ENCODE results near the gene EBF3.

Gene EBF3

GRCh38 chr10:129883626-129884397 lies 80.3 kb downstream of the EBF3 start:
- H3K4ac ChIP-seq (ENCODE audit: low read length) = no peak overlapping the region
- no peak for DNase-seq (ENCODE audit: low spot score)
- no peak overlapping the region for H2BK15ac ChIP-seq (ENCODE audit: low read length)
- H3K4me1 ChIP-seq (ENCODE audit: control insufficient read depth in 2 of 2, insufficient read depth in 1 of 2, low read depth in 1 of 2, low read length in 2 of 2) = peaks cover 2 to 16% of the 10 kb centered on the region in 2 donors
- no peak overlapping the region for H2BK12ac ChIP-seq (ENCODE audit: low read length)
- no peak overlapping the region for H4K91ac ChIP-seq (ENCODE audit: low read depth, low read length, poor library complexity)
- no peak overlapping the region for H2AFZ ChIP-seq (ENCODE audit: low read length)
- no peak overlapping the region for H3K4me2 ChIP-seq (ENCODE audit: insufficient read depth, low read length, poor library complexity, severe bottlenecking)
- H3K4me3 ChIP-seq (ENCODE audit: low read length in 2 of 2) = no peak overlapping the region
- no peak overlapping the region for H3K9ac ChIP-seq (ENCODE audit: low read depth, low read length, poor library complexity)
- H3K27ac ChIP-seq (replicated peaks; ENCODE audit: low read length) = no peak overlapping the region
- H3K14ac ChIP-seq (ENCODE audit: low read length) = no peak overlapping the region
- H3K23ac ChIP-seq (ENCODE audit: low read depth, low read length, poor library complexity) = no peak overlapping the region
- H2BK120ac ChIP-seq (ENCODE audit: low read depth, low read length) = no peak overlapping the region
- H2BK5ac ChIP-seq (ENCODE audit: low read length) = no peak overlapping the region
- no peaks in the 10 kb centered on the region for H3K27me3 ChIP-seq (ENCODE audit: control insufficient read depth in 3 of 3, insufficient read depth in 3 of 3, low read depth in 1 of 3, low read length in 3 of 3)
- H3K79me1 ChIP-seq (ENCODE audit: low read depth, low read length) = no peaks in the 10 kb centered on the region
- no peak overlapping the region for H2AK5ac ChIP-seq (ENCODE audit: low read depth, low read length)
- H3K9me3 ChIP-seq (replicated peaks in 1 of 2; ENCODE audit: control insufficient read depth in 2 of 2, insufficient read depth in 1 of 2, low read depth in 1 of 2, low read length in 2 of 2) = peaks cover 0 to 2% of the 10 kb centered on the region in 2 donors
- H3K36me3 ChIP-seq (replicated peaks in 1 of 2; ENCODE audit: control insufficient read depth in 2 of 2, insufficient read depth in 2 of 2, low read length in 2 of 2) = no peaks in the 10 kb centered on the region
- H3K18ac ChIP-seq (ENCODE audit: low read length) = no peak overlapping the region
- no CpG with 5 or more reads among the region's 20 CpGs for WGBS, 2 donors (ENCODE audit: extremely low coverage in 2 of 2, insufficient read length in 2 of 2, insufficient replicate concordance in 1 of 2)
- no peak overlapping the region for H4K8ac ChIP-seq (ENCODE audit: low read depth, low read length)

DNA sequence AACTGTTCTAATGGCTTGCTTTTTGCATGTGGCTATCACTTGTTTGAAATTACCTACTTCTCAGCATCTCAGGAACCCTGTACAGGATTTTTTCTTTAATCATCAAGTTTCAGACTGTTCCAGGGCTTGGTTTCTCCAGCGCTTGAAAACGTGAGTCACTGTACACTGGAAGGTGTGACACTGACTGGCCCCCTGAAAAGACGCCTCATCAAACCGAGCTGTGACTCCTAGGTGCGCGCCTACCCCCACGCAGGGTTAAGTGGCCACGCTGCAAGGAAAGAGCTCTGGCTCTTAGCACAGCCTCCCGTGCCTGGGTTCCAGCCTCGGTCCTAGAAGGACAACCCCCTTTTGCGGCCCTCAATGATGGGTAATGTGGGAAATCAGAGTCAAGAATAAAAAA lies 81.0 kb downstream of the EBF3 start:
- Histone ChIP-seq H3K18ac (ENCODE audit: low read length) (peak overlapping the region; percentile 5), H2BK5ac (ENCODE audit: low read length) (no peak overlapping the region), H3K79me1 (ENCODE audit: low read depth, low read length) (no peaks in the 10 kb centered on the region), H4K8ac (ENCODE audit: low read depth, low read length) (no peak overlapping the region), H3K9me3 (replicated peaks in 1 of 2; ENCODE audit: control insufficient read depth in 2 of 2, insufficient read depth in 1 of 2, low read depth in 1 of 2, low read length in 2 of 2) (peaks cover 0 to 2% of the 10 kb centered on the region in 2 donors), H3K4me2 (ENCODE audit: insufficient read depth, low read length, poor library complexity, severe bottlenecking) (no peak overlapping the region), H2AK5ac (ENCODE audit: low read depth, low read length) (no peak overlapping the region), H2BK12ac (ENCODE audit: low read length) (no peak overlapping the region), H2AFZ (ENCODE audit: low read length) (no peak overlapping the region), H3K4me1 (ENCODE audit: control insufficient read depth in 2 of 2, insufficient read depth in 1 of 2, low read depth in 1 of 2, low read length in 2 of 2) (peaks cover 2 to 15% of the 10 kb centered on the region in 2 donors), H3K27ac (replicated peaks; ENCODE audit: low read length) (no peak overlapping the region), H3K23ac (ENCODE audit: low read depth, low read length, poor library complexity) (no peak overlapping the region), H3K9ac (ENCODE audit: low read depth, low read length, poor library complexity) (no peak overlapping the region), H3K36me3 (replicated peaks in 1 of 2; ENCODE audit: control insufficient read depth in 2 of 2, insufficient read depth in 2 of 2, low read length in 2 of 2) (no peaks in the 10 kb centered on the region), H2BK120ac (ENCODE audit: low read depth, low read length) (no peak overlapping the region), H3K14ac (ENCODE audit: low read length) (no peak overlapping the region), H3K27me3 (ENCODE audit: control insufficient read depth in 3 of 3, insufficient read depth in 3 of 3, low read depth in 1 of 3, low read length in 3 of 3) (no peaks in the 10 kb centered on the region), H3K4me3 (ENCODE audit: low read length in 2 of 2) (no peak overlapping the region), H3K4ac (ENCODE audit: low read length) (no peak overlapping the region), H4K91ac (ENCODE audit: low read depth, low read length, poor library complexity) (no peak overlapping the region), H2BK15ac (ENCODE audit: low read length) (no peak overlapping the region)
- no CpG with 5 or more reads among the region's 11 CpGs for WGBS, 2 donors (ENCODE audit: extremely low coverage in 2 of 2, insufficient read length in 2 of 2, insufficient replicate concordance in 1 of 2)
- DNase-seq (ENCODE audit: low spot score) = no peak

DNA sequence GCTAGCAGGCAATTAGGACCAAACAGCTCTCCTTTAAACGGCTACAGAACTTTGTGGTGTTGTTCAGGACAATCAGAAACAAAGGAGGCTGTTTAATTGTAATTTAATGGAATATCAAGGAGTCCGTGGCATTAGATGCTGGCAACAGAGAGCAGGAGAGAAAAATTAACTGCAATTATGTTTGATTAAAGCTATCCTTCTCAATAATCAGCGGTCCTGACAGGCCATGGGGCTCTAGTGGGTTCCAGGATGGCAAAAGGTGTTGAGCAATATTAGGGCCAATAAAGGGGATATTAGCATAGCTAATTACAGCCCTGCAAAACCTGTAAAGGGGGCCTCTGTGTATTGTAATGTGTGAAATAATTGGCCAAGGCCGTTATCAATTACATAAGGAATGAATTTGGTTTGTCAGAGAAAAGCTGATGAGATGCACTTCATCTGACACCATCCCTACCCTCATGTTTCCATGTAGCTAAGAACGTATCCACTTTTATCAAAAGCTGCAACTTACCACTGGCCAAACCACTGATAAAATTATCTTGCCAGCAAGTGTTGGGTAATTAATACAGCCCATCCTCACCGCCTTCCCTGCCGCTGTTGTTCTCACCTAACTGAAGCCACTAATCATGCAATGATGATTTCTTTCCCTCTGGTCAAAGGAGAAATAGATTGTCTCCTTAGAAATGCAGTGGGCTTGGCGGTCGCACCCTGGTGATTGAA lies 81.6 kb downstream of the EBF3 start:
- H3K9me3 ChIP-seq (replicated peaks in 1 of 2; ENCODE audit: control insufficient read depth in 2 of 2, insufficient read depth in 1 of 2, low read depth in 1 of 2, low read length in 2 of 2) = peaks cover 0 to 2% of the 10 kb centered on the region in 2 donors
- no peak overlapping the region for H3K4me2 ChIP-seq (ENCODE audit: insufficient read depth, low read length, poor library complexity, severe bottlenecking)
- no peak overlapping the region for H2BK15ac ChIP-seq (ENCODE audit: low read length)
- H3K27me3 ChIP-seq (ENCODE audit: control insufficient read depth in 3 of 3, insufficient read depth in 3 of 3, low read depth in 1 of 3, low read length in 3 of 3) = no peaks in the 10 kb centered on the region
- no peak overlapping the region for H2BK120ac ChIP-seq (ENCODE audit: low read depth, low read length)
- H2BK12ac ChIP-seq (ENCODE audit: low read length) = no peak overlapping the region
- no peak overlapping the region for H2AFZ ChIP-seq (ENCODE audit: low read length)
- WGBS, 2 donors (ENCODE audit: extremely low coverage in 2 of 2, insufficient read length in 2 of 2, insufficient replicate concordance in 1 of 2) = no CpG with 5 or more reads among the region's 9 CpGs
- no peak overlapping the region for H3K14ac ChIP-seq (ENCODE audit: low read length)
- no peak overlapping the region for H3K27ac ChIP-seq (replicated peaks; ENCODE audit: low read length)
- no peak overlapping the region for H2BK5ac ChIP-seq (ENCODE audit: low read length)
- H4K91ac ChIP-seq (ENCODE audit: low read depth, low read length, poor library complexity) = no peak overlapping the region
- H2AK5ac ChIP-seq (ENCODE audit: low read depth, low read length) = no peak overlapping the region
- DNase-seq (ENCODE audit: low spot score) = no peak
- H3K23ac ChIP-seq (ENCODE audit: low read depth, low read length, poor library complexity) = no peak overlapping the region
- H3K4ac ChIP-seq (ENCODE audit: low read length) = no peak overlapping the region
- H3K4me1 ChIP-seq (ENCODE audit: control insufficient read depth in 2 of 2, insufficient read depth in 1 of 2, low read depth in 1 of 2, low read length in 2 of 2) = peaks cover 2 to 15% of the 10 kb centered on the region in 2 donors
- H3K4me3 ChIP-seq (ENCODE audit: low read length in 2 of 2) = no peak overlapping the region
- no peak overlapping the region for H4K8ac ChIP-seq (ENCODE audit: low read depth, low read length)
- H3K18ac ChIP-seq (ENCODE audit: low read length) = no peak overlapping the region
- no peak overlapping the region for H3K9ac ChIP-seq (ENCODE audit: low read depth, low read length, poor library complexity)
- H3K79me1 ChIP-seq (ENCODE audit: low read depth, low read length) = no peaks in the 10 kb centered on the region
- H3K36me3 ChIP-seq (replicated peaks in 1 of 2; ENCODE audit: control insufficient read depth in 2 of 2, insufficient read depth in 2 of 2, low read length in 2 of 2) = no peaks in the 10 kb centered on the region

DNA sequence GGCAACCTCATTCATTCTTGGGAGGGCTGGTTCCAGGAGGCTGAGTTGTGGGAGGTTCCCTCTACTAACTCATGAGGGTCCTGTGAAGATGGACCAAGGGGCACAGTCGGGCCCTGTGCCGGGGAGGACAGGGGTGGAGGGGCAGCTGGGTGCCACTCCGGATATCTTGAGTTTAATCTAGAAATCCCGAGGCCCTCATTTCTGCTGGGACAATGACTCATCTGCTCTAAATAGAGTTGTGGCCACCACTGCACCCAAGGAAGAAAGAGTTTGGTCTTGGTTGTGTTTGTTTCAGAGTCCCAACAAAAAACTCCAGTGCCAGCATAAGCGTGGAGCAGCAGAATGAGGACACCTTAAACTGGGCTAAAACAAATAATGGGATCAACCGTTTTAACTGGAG lies 82.4 kb downstream of the EBF3 start:
- Histone ChIP-seq H3K14ac (ENCODE audit: low read length) (no peak overlapping the region), H2BK15ac (ENCODE audit: low read length) (peak overlapping the region; percentile 41), H3K79me1 (ENCODE audit: low read depth, low read length) (no peaks in the 10 kb centered on the region), H2BK120ac (ENCODE audit: low read depth, low read length) (no peak overlapping the region), H2BK12ac (ENCODE audit: low read length) (no peak overlapping the region), H3K4ac (ENCODE audit: low read length) (no peak overlapping the region), H4K91ac (ENCODE audit: low read depth, low read length, poor library complexity) (no peak overlapping the region), H2AFZ (ENCODE audit: low read length) (no peak overlapping the region), H2AK5ac (ENCODE audit: low read depth, low read length) (no peak overlapping the region), H3K9me3 (replicated peaks in 1 of 2; ENCODE audit: control insufficient read depth in 2 of 2, insufficient read depth in 1 of 2, low read depth in 1 of 2, low read length in 2 of 2) (peaks cover 0 to 2% of the 10 kb centered on the region in 2 donors), H3K4me3 (ENCODE audit: low read length in 2 of 2) (no peak overlapping the region), H3K27me3 (ENCODE audit: control insufficient read depth in 3 of 3, insufficient read depth in 3 of 3, low read depth in 1 of 3, low read length in 3 of 3) (no peaks in the 10 kb centered on the region), H3K36me3 (replicated peaks in 1 of 2; ENCODE audit: control insufficient read depth in 2 of 2, insufficient read depth in 2 of 2, low read length in 2 of 2) (no peaks in the 10 kb centered on the region), H3K4me1 (ENCODE audit: control insufficient read depth in 2 of 2, insufficient read depth in 1 of 2, low read depth in 1 of 2, low read length in 2 of 2) (peaks cover under 1 to 14% of the 10 kb centered on the region in 2 donors), H3K23ac (ENCODE audit: low read depth, low read length, poor library complexity) (no peak overlapping the region), H3K4me2 (ENCODE audit: insufficient read depth, low read length, poor library complexity, severe bottlenecking) (no peak overlapping the region), H2BK5ac (ENCODE audit: low read length) (no peak overlapping the region), H3K27ac (replicated peaks; ENCODE audit: low read length) (no peak overlapping the region), H4K8ac (ENCODE audit: low read depth, low read length) (no peak overlapping the region), H3K18ac (ENCODE audit: low read length) (no peak overlapping the region), H3K9ac (ENCODE audit: low read depth, low read length, poor library complexity) (no peak overlapping the region)
- DNase-seq (ENCODE audit: low spot score) = no peak
- WGBS, 2 donors (ENCODE audit: extremely low coverage in 2 of 2, insufficient read length in 2 of 2, insufficient replicate concordance in 1 of 2) = no CpG with 5 or more reads among the region's 6 CpGs

Data from neuronal stem cell (in vitro differentiated cells).